Measurements from ENCODE around the gene DAPK2.
A peak's percentile ranks its signal among the peaks of the same experiment; 100 is the strongest.

The DAPK2 gene

DNA sequence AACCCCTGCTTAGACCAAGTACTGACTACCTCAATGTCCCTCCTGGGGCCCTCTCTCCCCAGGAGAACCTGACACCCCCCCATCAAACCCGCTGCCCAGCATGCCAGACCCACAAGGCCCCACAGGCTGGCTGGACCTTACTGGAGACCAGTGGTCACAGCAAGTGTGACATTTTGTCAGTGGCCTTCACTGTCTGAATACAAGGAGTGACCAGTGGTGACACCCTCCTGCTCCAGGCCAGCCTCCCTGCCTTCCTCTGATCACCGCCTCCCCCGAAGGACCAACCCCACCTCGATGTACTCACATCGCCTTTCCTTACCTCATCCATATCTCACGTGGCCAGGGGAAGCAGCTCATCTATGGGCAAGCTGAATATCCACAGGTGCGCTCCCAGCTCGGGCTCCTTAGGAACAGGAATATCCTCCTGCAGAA, 150.5 kb downstream of the DAPK2 start:
- no peak for TF ChIP-seq ZFX (IDR thresholded peaks at IDR 0.05)
- TF ChIP-seq, protein P1, sequence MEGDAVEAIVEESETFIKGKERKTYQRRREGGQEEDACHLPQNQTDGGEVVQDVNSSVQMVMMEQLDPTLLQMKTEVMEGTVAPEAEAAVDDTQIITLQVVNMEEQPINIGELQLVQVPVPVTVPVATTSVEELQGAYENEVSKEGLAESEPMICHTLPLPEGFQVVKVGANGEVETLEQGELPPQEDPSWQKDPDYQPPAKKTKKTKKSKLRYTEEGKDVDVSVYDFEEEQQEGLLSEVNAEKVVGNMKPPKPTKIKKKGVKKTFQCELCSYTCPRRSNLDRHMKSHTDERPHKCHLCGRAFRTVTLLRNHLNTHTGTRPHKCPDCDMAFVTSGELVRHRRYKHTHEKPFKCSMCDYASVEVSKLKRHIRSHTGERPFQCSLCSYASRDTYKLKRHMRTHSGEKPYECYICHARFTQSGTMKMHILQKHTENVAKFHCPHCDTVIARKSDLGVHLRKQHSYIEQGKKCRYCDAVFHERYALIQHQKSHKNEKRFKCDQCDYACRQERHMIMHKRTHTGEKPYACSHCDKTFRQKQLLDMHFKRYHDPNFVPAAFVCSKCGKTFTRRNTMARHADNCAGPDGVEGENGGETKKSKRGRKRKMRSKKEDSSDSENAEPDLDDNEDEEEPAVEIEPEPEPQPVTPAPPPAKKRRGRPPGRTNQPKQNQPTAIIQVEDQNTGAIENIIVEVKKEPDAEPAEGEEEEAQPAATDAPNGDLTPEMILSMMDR (conservative IDR thresholded peaks at IDR 0.05): no peak
- no peak overlapping the region for H3K27ac ChIP-seq

GRCh38 chr15:63895194-63895593, 151.1 kb downstream of the DAPK2 start:
- H3K27ac ChIP-seq: no peak overlapping the region
- TF ChIP-seq, protein P1 (conservative IDR thresholded peaks at IDR 0.05): no peak
- no peak for TF ChIP-seq ZFX (IDR thresholded peaks at IDR 0.05)

DNA sequence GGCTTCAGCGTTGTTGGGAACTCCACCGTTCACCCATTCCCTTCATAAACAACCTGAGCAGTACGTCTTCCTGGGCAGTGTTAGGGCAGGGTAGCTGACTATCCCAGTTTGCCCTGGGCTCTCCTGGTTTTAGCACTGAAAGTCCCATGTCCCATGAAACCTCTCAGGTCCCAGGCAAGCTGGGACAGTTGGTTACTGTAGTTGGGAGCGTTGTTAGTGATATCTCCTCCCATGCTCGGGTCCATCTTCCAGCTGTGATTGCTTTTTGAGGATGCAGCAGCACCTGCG, 151.7 kb downstream of the DAPK2 start:
- no peak for TF ChIP-seq ZFX (IDR thresholded peaks at IDR 0.05)
- TF ChIP-seq, protein P1 (conservative IDR thresholded peaks at IDR 0.05): no peak
- H3K27ac ChIP-seq: no peak overlapping the region

- H3K27ac ChIP-seq: no peak overlapping the region
- TF ChIP-seq, protein P1 (conservative IDR thresholded peaks at IDR 0.05): no peak
- TF ChIP-seq ZFX (IDR thresholded peaks at IDR 0.05): no peak
Measured at GRCh38 chr15:63893866-63894661, 152.2 kb downstream of the DAPK2 start.

GRCh38 chr15:63892794-63893441, 153.4 kb downstream of the DAPK2 start:
- TF ChIP-seq, protein P1 (conservative IDR thresholded peaks at IDR 0.05): no peak
- TF ChIP-seq ZFX (IDR thresholded peaks at IDR 0.05): no peak
- H3K27ac ChIP-seq: no peak overlapping the region

GRCh38 chr15:63891768-63892133, 154.5 kb downstream of the DAPK2 start:
- H3K27ac ChIP-seq: no peak overlapping the region
- TF ChIP-seq, protein P1 (conservative IDR thresholded peaks at IDR 0.05): no peak
- TF ChIP-seq ZFX (IDR thresholded peaks at IDR 0.05): no peak

DNA sequence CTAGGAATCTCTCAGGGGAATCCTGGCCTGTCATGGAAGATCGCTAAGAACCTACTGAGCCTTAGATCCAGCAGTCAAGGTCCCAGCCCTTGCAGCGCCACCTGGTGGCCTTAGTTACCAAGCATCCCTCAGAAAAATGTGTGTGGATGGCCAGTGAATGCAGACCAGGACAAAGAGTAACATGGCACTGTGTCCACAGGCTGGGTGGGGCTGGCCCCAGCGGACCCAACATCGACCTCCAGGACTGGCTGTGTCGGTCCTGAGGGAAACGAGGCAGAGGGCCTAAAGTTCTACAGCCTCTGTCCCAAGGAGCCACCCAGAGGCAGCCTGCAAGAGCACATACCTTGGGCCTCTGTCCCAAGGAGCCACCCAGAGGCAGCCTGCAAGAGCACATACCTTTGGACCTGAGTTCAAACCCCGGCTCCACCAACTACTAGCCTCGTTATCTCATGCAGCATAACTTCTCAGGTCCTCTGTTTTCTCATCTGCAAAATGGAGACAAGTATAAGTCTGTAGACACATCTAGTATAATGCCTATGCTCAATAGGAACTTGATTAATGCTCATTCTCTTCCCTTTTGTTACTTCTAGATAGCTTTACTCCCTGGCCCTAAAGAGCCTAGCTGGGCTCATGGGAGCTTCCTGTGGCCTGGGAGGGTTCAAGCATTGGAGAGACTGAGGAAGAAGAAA, 155.1 kb downstream of the DAPK2 start:
- H3K27ac ChIP-seq: no peak overlapping the region
- no peak for TF ChIP-seq ZFX (IDR thresholded peaks at IDR 0.05)
- TF ChIP-seq, protein P1 (conservative IDR thresholded peaks at IDR 0.05): peak; percentile 94

Data from C4-2B (cell line).